K562 (cell line): ENCODE measurements around the gene TRRAP. TPM values are rescaled to one million over a fixed set of nuclear protein-coding genes. Genes with fewer than 3 reads are reported as not detected.
A peak's percentile ranks its signal among the peaks of the same experiment; 100 is the strongest.

Experiments used
- ATAC-seq: fragments of 200-7000 bp; cut with Tn5 transposase; 3 replicates; pipeline ENCODE4 v1.9.1; 2020; ENCODE audit warnings: moderate library complexity
- BruUV-seq: library from RNA; stranded (reverse); fragments of 400-500 nt; replicated peaks from 2 replicates; lab custom pipeline; 2021; lab: Mats Ljungman, UMichigan
- CTCF ChIA-PET: fragments of 300-600 bp; formaldehyde crosslinking; extraction: SDS; loops from one replicate; lab custom pipeline; 2021; ENCODE audit warnings: low intra/inter-chr PET ratio; lab: Yijun Ruan, JAX
- POLR2A ChIA-PET: fragments of 300-600, 350-650 bp; sonication (Branson Sonifier 250); formaldehyde crosslinking; extraction: SDS; loops from one replicate; lab custom pipeline; 2021; ENCODE audit warnings: antibody characterized with exemption, inconsistent platforms; lab: Yijun Ruan, JAX
- DNase-seq, 4 experiments: peaks; one replicate each; pipeline versions ENCODE4 v3.0.0 to v3.0.0-alpha.2; 2011 to 2018; ENCODE audit warnings: low spot score in 3 of 4, mixed read lengths in 3 of 4; ENCODE audit errors: extremely low read depth in 1 of 4
- FAIRE-seq: peaks from 2 replicates; lab custom pipeline; 2011; peaks lifted over from hg19 to GRCh38; lab: Jason Lieb, UNC
- H2AFZ ChIP-seq: 2 replicates; pipeline ENCODE4 v1.6.0; 2011; ENCODE audit warnings: low read depth, low read length, control low read depth, inconsistent platforms
- H3K27ac ChIP-seq: fragments of 200-600 bp; 3 replicates; pipeline ENCODE4 v1.8.0; 2011; ENCODE audit warnings: low read depth, mild to moderate bottlenecking, control low read depth, inconsistent platforms, low read length, moderate library complexity, mixed read lengths; ENCODE audit errors: extremely low read depth
- H3K27me3 ChIP-seq, 2 experiments: fragments of 300-600 bp in 1 of 2; 2 replicates in 1 of 2; 3 replicates in 1 of 2; pipeline versions ENCODE4 v1.6.0 to v1.8.0; 2011; ENCODE audit warnings: inconsistent platforms in 2 of 2, low read length in 2 of 2, mild to moderate bottlenecking in 1 of 2, mixed read lengths in 1 of 2, moderate library complexity in 1 of 2; ENCODE audit not compliant: control insufficient read depth in 2 of 2, insufficient read depth in 2 of 2
- H3K36me3 ChIP-seq: fragments of 300-600 bp; 3 replicates; pipeline ENCODE4 v1.8.0; 2011; ENCODE audit warnings: mild to moderate bottlenecking, low read length, inconsistent platforms; ENCODE audit not compliant: control insufficient read depth, insufficient read depth
- H3K4me1 ChIP-seq, 2 experiments: fragments of 200-600 bp in 1 of 2; replicated peaks in 1 of 2; 2 replicates in 1 of 2; 3 replicates in 1 of 2; pipeline versions ENCODE4 v1.5.1 to v1.8.0; 2011; ENCODE audit warnings: inconsistent platforms in 2 of 2, low read length in 2 of 2, mild to moderate bottlenecking in 1 of 2, mixed read lengths in 1 of 2, moderate library complexity in 1 of 2; ENCODE audit not compliant: control insufficient read depth in 2 of 2, insufficient read depth in 2 of 2
- H3K4me2 ChIP-seq: 2 replicates; pipeline ENCODE4 v1.6.1; 2011; ENCODE audit warnings: low read length, control low read depth, inconsistent platforms, mixed read lengths; ENCODE audit not compliant: insufficient read depth
- H3K4me3 ChIP-seq: fragments of 200-600 bp; sonication (generic), shearing (Covaris generic); 2 replicates; pipeline ENCODE4 v1.5.1; 2016; ENCODE audit warnings: control low read depth, inconsistent platforms
- H3K79me2 ChIP-seq: fragments of 200-600 bp; 3 replicates; pipeline ENCODE4 v1.8.0; 2011; ENCODE audit warnings: low read length, inconsistent platforms; ENCODE audit not compliant: control insufficient read depth, insufficient read depth
- H3K9ac ChIP-seq, 2 experiments: 2 replicates each; pipeline versions ENCODE4 v1.6.0 to v1.6.1; 2011; ENCODE audit warnings: low read depth in 2 of 2, low read length in 2 of 2, control low read depth in 1 of 2, inconsistent platforms in 1 of 2, mild to moderate bottlenecking in 1 of 2, mixed read lengths in 1 of 2; ENCODE audit not compliant: insufficient read depth in 1 of 2
- H3K9me1 ChIP-seq: one replicate; pipeline ENCODE4 v1.6.0; 2011; ENCODE audit warnings: inconsistent platforms, mild to moderate bottlenecking, low read length, moderate library complexity; ENCODE audit not compliant: control insufficient read depth, insufficient read depth
- H3K9me3 ChIP-seq: replicated peaks from 2 replicates; pipeline ENCODE4 v1.5.1; 2011; ENCODE audit warnings: low read depth, low read length, inconsistent platforms; ENCODE audit not compliant: control insufficient read depth, insufficient read depth
- H4K20me1 ChIP-seq: replicated peaks from 2 replicates; pipeline ENCODE4 v1.6.1; 2011; ENCODE audit warnings: low read length, inconsistent platforms, mixed read lengths; ENCODE audit not compliant: control insufficient read depth, insufficient read depth
- ZNF197 ChIP-seq: fragments of 200-800 bp; sonication (Bioruptor generic); IDR thresholded peaks from 2 replicates; pipeline ENCODE4 v1.6.1; 2016; ENCODE audit warnings: low read depth, missing genetic modification characterization, missing compliant biosample characterization
- ZNF740 ChIP-seq, 3 experiments: fragments of 200-800 bp in 1 of 3; sonication (Bioruptor generic) in 1 of 3; sonication (generic) in 1 of 3; formaldehyde crosslinking in 1 of 3; IDR thresholded peaks; 2 replicates each; pipeline versions ENCODE4 v1.6.1 to v1.8.0; 2016 to 2022; ENCODE audit warnings: mild to moderate bottlenecking in 2 of 3, missing compliant biosample characterization in 2 of 3, missing genetic modification characterization in 2 of 3, missing genetic modification reagents in 1 of 3
- WGBS: fragments of 100-300 bp; shearing (Covaris generic); methylation state at CpG from one replicate; pipeline ENCODE4 v1.1.6; 2016; ENCODE audit warnings: low coverage, mixed read lengths; ENCODE audit not compliant: insufficient coverage; ENCODE audit errors: missing lambda C conversion rate; 5-methylcytosine and 5-hydroxymethylcytosine counted together
- in situ Hi-C: fragments of 300-500 bp; cut with MboI; formaldehyde crosslinking; loops from 4 replicates; pipeline ENCODE4 v1.15.0; 2018; ENCODE audit warnings: inconsistent platforms, mixed read lengths
- intact Hi-C: fragments of 100-400 bp; cut with micrococcal nuclease; formaldehyde crosslinking; loops from 2 replicates; pipeline ENCODE4 v1.14.2; 2022
- polyA plus RNA-seq, 8 experiments: library from polyadenylated mRNA; depleted of rRNA in 4 of 8; stranded (reverse) in 5 of 8; unstranded in 3 of 8; fragments of >200 nt; fragmentation: Nextera tagmentation in 2 of 8; fragmentation: Illumina TruSeq in 1 of 8; extraction: Ambion mirVana in 2 of 8; extraction: Trizol in 1 of 8; gene quantifications; 2 replicates each; pipeline versions ENCODE4 v1.2.1 to v1.2.3, GENCODE V29; 2011 to 2014; ENCODE audit warnings: inconsistent platforms in 1 of 8, missing spikeins in 1 of 8
- total RNA-seq, 7 experiments: library from RNA; depleted of rRNA in 6 of 7; stranded (reverse); fragments of >200 nt in 6 of 7; fragmentation: Illumina TruSeq in 2 of 7; extraction: Trizol in 2 of 7; gene quantifications; 2 replicates each; pipeline versions ENCODE4 v1.2.1 to v1.2.3, GENCODE V29; 2011 to 2021; ENCODE audit warnings: low replicate concordance in 1 of 7
- TF ChIP-seq, protein P1 (sequence below): sonication (generic); formaldehyde crosslinking; IDR thresholded peaks from 2 replicates; pipeline ENCODE4 v1.8.0; 2022; ENCODE audit warnings: missing genetic modification reagents, mild to moderate bottlenecking, borderline replicate concordance

TRRAP gene
- total and polyA plus RNA-seq, 9 of the 15 experiments (the other 6 are each of a cell fraction or from before 2014, with no cell fraction given), result 1.3 to 47.2 (median 9.7) TPM

DNA sequence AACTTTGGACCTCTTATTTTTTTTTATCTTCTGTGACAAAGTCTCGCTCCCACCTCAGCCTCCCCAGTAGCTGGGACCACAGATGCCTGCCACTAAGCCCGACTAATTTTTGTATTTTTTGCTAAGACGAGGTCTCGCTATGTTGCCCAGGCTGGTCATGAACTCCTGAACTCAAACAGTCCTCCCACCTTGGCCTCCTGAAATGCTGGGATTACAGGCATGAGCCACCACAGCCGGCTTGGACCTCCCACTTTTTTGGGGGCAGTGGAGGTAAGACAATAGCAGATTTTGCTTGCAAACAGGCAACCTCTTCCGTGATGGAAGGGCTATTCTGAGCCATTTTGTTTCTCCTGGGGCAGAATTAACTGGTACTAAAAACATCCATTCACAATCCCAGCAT, 1.2 kb upstream of the TRRAP start:
- CTCF ChIA-PET, result no interaction called here
- DNase-seq, result no peak
- no peak overlapping the region for H2AFZ ChIP-seq
- H3K9me3 ChIP-seq, result no peaks in the 10 kb centered on the region
- TF ChIP-seq, protein P1, sequence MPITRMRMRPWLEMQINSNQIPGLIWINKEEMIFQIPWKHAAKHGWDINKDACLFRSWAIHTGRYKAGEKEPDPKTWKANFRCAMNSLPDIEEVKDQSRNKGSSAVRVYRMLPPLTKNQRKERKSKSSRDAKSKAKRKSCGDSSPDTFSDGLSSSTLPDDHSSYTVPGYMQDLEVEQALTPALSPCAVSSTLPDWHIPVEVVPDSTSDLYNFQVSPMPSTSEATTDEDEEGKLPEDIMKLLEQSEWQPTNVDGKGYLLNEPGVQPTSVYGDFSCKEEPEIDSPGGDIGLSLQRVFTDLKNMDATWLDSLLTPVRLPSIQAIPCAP (CRISPR knock-in tag), result no peak
- FAIRE-seq, result no peak
- H3K27me3 ChIP-seq, result no peaks in the 10 kb centered on the region
- intact Hi-C loops (no loop called here), in situ Hi-C loops (no loop called here)
- H3K27ac ChIP-seq, result no peak overlapping the region
- H3K4me3 ChIP-seq, result no peak overlapping the region
- peaks cover 10% of the 10 kb centered on the region; the same call in 1 of the 2 replicates for H4K20me1 ChIP-seq
- ATAC-seq, result no peak
- H3K4me1 ChIP-seq, result peaks cover 3 to 32% of the 10 kb centered on the region in 2 experiments; a peak in 4 of 5 replicates
- no peak overlapping the region for H3K9ac ChIP-seq
- H3K36me3 ChIP-seq, result peaks cover 20% of the 10 kb centered on the region
- WGBS, result 53% methylated on average over 6 of the region's 6 CpGs
- POLR2A ChIA-PET, result interaction anchor here (0.6 kb wide), 1 partner anchor 256 kb away, joined by 3 read pairs; no protein-coding TSS in a partner anchor
- no peak overlapping the region for H3K4me2 ChIP-seq
- BruUV-seq, result no TSS peak
- peaks cover 28% of the 10 kb centered on the region for H3K79me2 ChIP-seq
- peaks cover 4% of the 10 kb centered on the region for H3K9me1 ChIP-seq

GRCh38 chr7:98877692-98878364, 504 bp upstream of the TRRAP start:
- Histone ChIP-seq H3K36me3 (peaks cover 27% of the 10 kb centered on the region), H3K4me1 (peaks cover 3 to 32% of the 10 kb centered on the region in 2 experiments; a peak in 4 of 5 replicates), H3K4me2 (peak overlapping the region; percentile 88), H4K20me1 (peaks cover 10% of the 10 kb centered on the region; the same call in 1 of the 2 replicates), H3K4me3 (peak overlapping the region; percentile 85), H3K79me2 (peaks cover 28% of the 10 kb centered on the region), H3K27me3 (no peaks in the 10 kb centered on the region), H2AFZ (peak overlapping the region; percentile 93), H3K9ac (peak overlapping the region; percentile 97 to 100; a peak in 3 of 4 replicates), H3K27ac (peak overlapping the region; percentile 94; the same call in 1 of the 3 replicates), H3K9me1 (peaks cover 4% of the 10 kb centered on the region), H3K9me3 (no peaks in the 10 kb centered on the region)
- DNase-seq (no peak), ATAC-seq (no peak), FAIRE-seq (no peak)
- no TSS peak for BruUV-seq
- peak; percentile 78 for TF ChIP-seq ZNF740 (CRISPR knock-in tag; IDR thresholded peaks at IDR 0.05)
- TF ChIP-seq ZNF740 (tag; IDR thresholded peaks at IDR 0.05), result peak in 1 of 2 experiments; percentile 74; a peak in 1 of 4 replicates
- no peak for TF ChIP-seq ZNF197 (CRISPR knock-in tag)
- intact Hi-C loops, result no loop called here
- POLR2A ChIA-PET, result interaction anchor here (0.5 to 0.6 kb wide), 3 partner anchors 12 to 306 kb away, joined by 3 to 5 read pairs (median 4); no protein-coding TSS in a partner anchor
- in situ Hi-C loops, result no loop called here
- CTCF ChIA-PET, result interaction anchor here (0.6 to 0.8 kb wide), 2 partner anchors 444 to 583 kb away, joined by 3 to 4 read pairs; no protein-coding TSS in a partner anchor
- WGBS, result 27% methylated on average over 18 of the region's 18 CpGs
